PFSK-1 (cell line): ENCODE measurements around the gene BTG1.

ENCODE experiments used
- FOXP2 ChIP-seq: optimal IDR thresholded peaks from 2 replicates; pipeline ENCODE3; 2011; ENCODE audit warnings: borderline replicate concordance, control low read depth, inconsistent platforms; ENCODE audit not compliant: insufficient read depth; ENCODE audit errors: extremely low read length, extremely low read depth
- POLR2AphosphoS5 ChIP-seq: IDR thresholded peaks from 2 replicates; pipeline ENCODE4 v1.6.1; 2012; ENCODE audit warnings: low read depth, mild to moderate bottlenecking, control low read depth, low read length, moderate library complexity
- REST ChIP-seq, 2 experiments: IDR thresholded peaks; 2 replicates each; pipeline versions ENCODE4 v1.6.1 to v1.8.0; 2011 to 2012; ENCODE audit warnings: low read depth in 2 of 2, low read length in 2 of 2, control low read depth in 1 of 2, inconsistent platforms in 1 of 2, mild to moderate bottlenecking in 1 of 2, moderate library complexity in 1 of 2; ENCODE audit not compliant: insufficient read depth in 1 of 2
- SIN3A ChIP-seq: IDR thresholded peaks from 2 replicates; pipeline ENCODE4 v1.6.1; 2012; ENCODE audit warnings: mild to moderate bottlenecking, low read length, moderate library complexity, borderline replicate concordance; ENCODE audit not compliant: insufficient read depth
- TAF1 ChIP-seq: IDR thresholded peaks from 2 replicates; pipeline ENCODE4 v1.6.1; 2012; ENCODE audit warnings: low read length, control low read depth, borderline replicate concordance; ENCODE audit not compliant: insufficient read depth

Gene BTG1

GRCh38 chr12:92155733-92156132, 10.1 kb upstream of the BTG1 start:
- TF ChIP-seq POLR2AphosphoS5, result no peak
- TF ChIP-seq FOXP2, result no peak
- no peak for TF ChIP-seq SIN3A
- no peak for TF ChIP-seq REST (IDR thresholded peaks at IDR 0.05; ENCODE audit: insufficient read depth in 1 of 2, low read depth in 2 of 2, low read length in 2 of 2)
- TF ChIP-seq TAF1, result no peak

DNA sequence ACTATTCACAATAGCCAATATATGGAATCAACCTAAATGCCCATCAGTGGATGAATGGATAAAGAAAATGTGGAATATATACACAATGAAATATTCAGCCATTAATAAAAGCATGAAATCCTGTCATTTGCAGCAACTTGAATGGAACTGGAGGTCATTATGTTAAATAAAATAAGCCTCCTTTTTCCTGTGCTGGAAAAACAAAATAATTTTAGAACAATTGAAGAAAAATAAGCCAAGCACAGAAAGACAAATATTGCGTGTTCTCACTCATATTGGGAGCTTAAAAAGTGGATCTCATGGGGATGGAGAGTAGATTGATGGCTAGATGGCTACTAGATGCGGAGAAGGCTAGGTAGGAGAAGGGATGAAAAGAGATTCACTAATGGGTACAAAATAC, 6.3 kb upstream of the BTG1 start:
- TF ChIP-seq SIN3A (no peak), POLR2AphosphoS5 (no peak), FOXP2 (no peak), REST (IDR thresholded peaks at IDR 0.05; ENCODE audit: insufficient read depth in 1 of 2, low read depth in 2 of 2, low read length in 2 of 2) (no peak), TAF1 (no peak)

- no peak for TF ChIP-seq TAF1
- TF ChIP-seq FOXP2, result no peak
- no peak for TF ChIP-seq REST (IDR thresholded peaks at IDR 0.05; ENCODE audit: insufficient read depth in 1 of 2, low read depth in 2 of 2, low read length in 2 of 2)
- no peak for TF ChIP-seq POLR2AphosphoS5
- TF ChIP-seq SIN3A, result no peak
Measured at GRCh38 chr12:92149563-92149962, 3.9 kb upstream of the BTG1 start.

GRCh38 chr12:92147491-92147890, 1.8 kb upstream of the BTG1 start:
- TF ChIP-seq SIN3A, result no peak
- no peak for TF ChIP-seq TAF1
- TF ChIP-seq REST (IDR thresholded peaks at IDR 0.05; ENCODE audit: insufficient read depth in 1 of 2, low read depth in 2 of 2, low read length in 2 of 2), result no peak
- no peak for TF ChIP-seq FOXP2
- no peak for TF ChIP-seq POLR2AphosphoS5

DNA sequence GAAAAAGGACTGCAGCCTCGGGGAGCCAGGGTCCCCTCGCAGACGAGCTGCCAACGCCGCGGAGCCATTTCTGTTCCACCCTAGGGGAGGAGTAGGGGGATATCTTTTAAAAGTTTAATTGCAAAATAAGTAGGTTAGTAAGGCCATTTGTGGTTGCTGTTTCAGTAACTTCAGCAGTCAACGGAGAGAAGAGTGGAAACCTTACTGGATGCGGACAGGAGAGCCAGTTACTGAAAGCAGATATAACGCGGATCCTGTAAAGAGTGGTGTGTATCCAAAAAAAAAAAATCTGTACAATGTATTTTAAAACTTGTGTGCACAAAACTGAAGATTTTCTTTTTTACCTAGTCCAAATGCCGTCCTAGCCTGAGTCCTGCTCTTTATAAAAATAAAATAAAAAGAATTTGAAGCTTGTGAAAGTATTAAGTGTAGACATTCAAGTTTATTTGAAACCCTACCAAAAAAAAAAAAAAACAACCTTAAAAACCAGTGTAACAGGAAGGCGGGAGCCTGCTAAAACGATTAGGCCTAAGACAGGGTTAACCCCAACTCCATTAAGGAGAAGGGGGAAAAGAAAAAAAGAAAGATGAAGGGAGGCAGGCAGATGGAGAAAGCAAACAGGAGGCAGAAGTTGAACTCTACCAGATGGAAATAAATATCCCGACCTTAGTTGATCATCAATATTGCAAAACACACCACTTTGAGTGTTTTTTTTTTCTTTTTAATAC, 1.0 kb upstream of the BTG1 start:
- TF ChIP-seq TAF1 (no peak), REST (IDR thresholded peaks at IDR 0.05; ENCODE audit: insufficient read depth in 1 of 2, low read depth in 2 of 2, low read length in 2 of 2) (no peak), POLR2AphosphoS5 (no peak)
